Measurements from ENCODE around the gene PCDH9. TPM values are rescaled to one million over a fixed set of nuclear protein-coding genes. Genes with fewer than 3 reads are reported as not detected.

Gene PCDH9
- total RNA-seq, 2 donors from 2014 or later: 0.95 to 1.8 TPM

DNA sequence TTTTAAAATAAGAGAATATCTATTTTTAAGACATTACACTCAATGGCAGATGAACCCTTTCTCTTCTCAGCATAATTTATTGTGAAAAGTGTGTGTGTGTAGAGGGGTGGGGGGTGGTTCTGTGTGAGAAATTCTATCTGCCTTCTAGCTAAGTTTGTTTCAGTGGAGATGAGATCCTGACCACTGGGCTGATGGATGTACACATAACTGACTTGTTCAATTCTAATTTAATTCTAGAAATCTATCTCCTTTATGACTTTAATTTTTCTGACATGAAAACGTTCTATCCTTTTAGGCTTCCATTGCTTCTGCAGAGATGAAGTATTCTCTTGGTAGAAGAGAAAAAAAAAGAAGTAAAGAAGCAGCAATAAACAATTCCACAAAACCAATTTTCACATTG is 891.6 kb downstream of the PCDH9 start:
- Histone ChIP-seq H3K27me3 (ENCODE audit: control insufficient read depth, insufficient read depth, low read length, poor library complexity, severe bottlenecking) (no peaks in the 10 kb centered on the region), H3K4me3 (ENCODE audit: low read length) (no peak overlapping the region), H3K27ac (ENCODE audit: low read depth, low read length) (no peak overlapping the region), H3K4me1 (ENCODE audit: control insufficient read depth, insufficient read depth, low read length) (no peaks in the 10 kb centered on the region), H3K9me3 (ENCODE audit: control insufficient read depth, low read length) (no peaks in the 10 kb centered on the region), H3K36me3 (ENCODE audit: control insufficient read depth, insufficient read depth, low read length) (no peaks in the 10 kb centered on the region), H3K9ac (ENCODE audit: extremely low read depth, low read length, poor library complexity, severe bottlenecking) (no peak overlapping the region)
- DNase-seq: no peak
- H3K27ac Mint-ChIP-seq: no peak overlapping the region
- no peaks in the 10 kb centered on the region for H3K9me3 Mint-ChIP-seq
- no peak overlapping the region for H3K4me3 Mint-ChIP-seq
- 67% methylated on average over 1 of the region's 1 CpG; no CpG with 5 or more reads in 1 of the 2 experiments for WGBS, 2 experiments (ENCODE audit: insufficient coverage in 1 of 2, insufficient read length in 1 of 2)
- TF ChIP-seq, protein P1, sequence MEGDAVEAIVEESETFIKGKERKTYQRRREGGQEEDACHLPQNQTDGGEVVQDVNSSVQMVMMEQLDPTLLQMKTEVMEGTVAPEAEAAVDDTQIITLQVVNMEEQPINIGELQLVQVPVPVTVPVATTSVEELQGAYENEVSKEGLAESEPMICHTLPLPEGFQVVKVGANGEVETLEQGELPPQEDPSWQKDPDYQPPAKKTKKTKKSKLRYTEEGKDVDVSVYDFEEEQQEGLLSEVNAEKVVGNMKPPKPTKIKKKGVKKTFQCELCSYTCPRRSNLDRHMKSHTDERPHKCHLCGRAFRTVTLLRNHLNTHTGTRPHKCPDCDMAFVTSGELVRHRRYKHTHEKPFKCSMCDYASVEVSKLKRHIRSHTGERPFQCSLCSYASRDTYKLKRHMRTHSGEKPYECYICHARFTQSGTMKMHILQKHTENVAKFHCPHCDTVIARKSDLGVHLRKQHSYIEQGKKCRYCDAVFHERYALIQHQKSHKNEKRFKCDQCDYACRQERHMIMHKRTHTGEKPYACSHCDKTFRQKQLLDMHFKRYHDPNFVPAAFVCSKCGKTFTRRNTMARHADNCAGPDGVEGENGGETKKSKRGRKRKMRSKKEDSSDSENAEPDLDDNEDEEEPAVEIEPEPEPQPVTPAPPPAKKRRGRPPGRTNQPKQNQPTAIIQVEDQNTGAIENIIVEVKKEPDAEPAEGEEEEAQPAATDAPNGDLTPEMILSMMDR (conservative IDR thresholded peaks at IDR 0.05): no peak
- peaks cover 10% of the 10 kb centered on the region for H3K4me1 Mint-ChIP-seq
- no peaks in the 10 kb centered on the region for H3K27me3 Mint-ChIP-seq (ENCODE audit: insufficient read depth)
- H3K36me3 Mint-ChIP-seq (ENCODE audit: low read depth): no peaks in the 10 kb centered on the region

GRCh38 chr13:66335626-66336025 is 894.5 kb downstream of the PCDH9 start:
- Mint-ChIP-seq H3K4me3 (no peak overlapping the region), H3K27me3 (ENCODE audit: insufficient read depth) (no peaks in the 10 kb centered on the region), H3K27ac (no peak overlapping the region), H3K9me3 (no peaks in the 10 kb centered on the region), H3K36me3 (ENCODE audit: low read depth) (no peaks in the 10 kb centered on the region), H3K4me1 (peaks cover 9% of the 10 kb centered on the region)
- Histone ChIP-seq H3K9me3 (ENCODE audit: control insufficient read depth, low read length) (no peaks in the 10 kb centered on the region), H3K36me3 (ENCODE audit: control insufficient read depth, insufficient read depth, low read length) (no peaks in the 10 kb centered on the region), H3K9ac (ENCODE audit: extremely low read depth, low read length, poor library complexity, severe bottlenecking) (no peak overlapping the region), H3K4me1 (ENCODE audit: control insufficient read depth, insufficient read depth, low read length) (no peaks in the 10 kb centered on the region), H3K27ac (ENCODE audit: low read depth, low read length) (no peak overlapping the region), H3K27me3 (ENCODE audit: control insufficient read depth, insufficient read depth, low read length, poor library complexity, severe bottlenecking) (no peaks in the 10 kb centered on the region), H3K4me3 (ENCODE audit: low read length) (no peak overlapping the region)
- TF ChIP-seq, protein P1 (conservative IDR thresholded peaks at IDR 0.05): no peak
- 94 to 100% methylated on average over 2 to 4 of the region's 4 CpGs for WGBS, 2 experiments (ENCODE audit: insufficient coverage in 1 of 2, insufficient read length in 1 of 2)
- no peak for DNase-seq

DNA sequence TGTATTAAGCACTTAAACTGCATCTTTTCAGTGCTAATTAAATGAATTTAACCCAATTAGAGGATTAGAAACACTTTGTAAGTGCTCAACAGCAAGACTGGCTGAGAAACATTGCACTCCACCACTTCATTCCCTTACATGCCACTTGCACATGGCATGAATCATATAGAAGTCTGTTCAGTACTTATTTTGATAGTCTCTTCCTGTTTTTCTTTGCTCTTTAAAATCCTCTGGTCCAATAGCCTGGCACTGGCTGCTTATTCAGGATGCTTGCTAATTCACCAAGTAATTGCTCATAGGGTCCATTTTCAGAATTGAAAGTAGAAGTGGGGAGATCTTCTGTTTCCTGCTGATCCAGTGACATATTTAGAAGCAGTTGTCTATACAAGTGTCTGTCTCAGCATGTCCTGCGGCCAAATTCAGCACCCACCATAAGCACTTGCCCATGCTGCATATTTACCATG is 900.1 kb downstream of the PCDH9 start:
- no peak for DNase-seq
- no peak overlapping the region for H3K27ac Mint-ChIP-seq
- 83 to 100% methylated on average over 1 of the region's 1 CpG for WGBS, 2 experiments (ENCODE audit: insufficient coverage in 1 of 2, insufficient read length in 1 of 2)

More for the DNA sequence above, 900.1 kb downstream of the PCDH9 start:
- Histone ChIP-seq H3K4me1 (ENCODE audit: control insufficient read depth, insufficient read depth, low read length) (no peaks in the 10 kb centered on the region), H3K27ac (ENCODE audit: low read depth, low read length) (no peak overlapping the region), H3K9ac (ENCODE audit: extremely low read depth, low read length, poor library complexity, severe bottlenecking) (no peak overlapping the region), H3K27me3 (ENCODE audit: control insufficient read depth, insufficient read depth, low read length, poor library complexity, severe bottlenecking) (no peaks in the 10 kb centered on the region), H3K9me3 (ENCODE audit: control insufficient read depth, low read length) (no peaks in the 10 kb centered on the region), H3K4me3 (ENCODE audit: low read length) (no peak overlapping the region), H3K36me3 (ENCODE audit: control insufficient read depth, insufficient read depth, low read length) (no peaks in the 10 kb centered on the region)
- TF ChIP-seq, protein P1 (conservative IDR thresholded peaks at IDR 0.05): no peak
- H3K4me3 Mint-ChIP-seq: no peak overlapping the region
- no peaks in the 10 kb centered on the region for H3K36me3 Mint-ChIP-seq (ENCODE audit: low read depth)
- peaks cover 6% of the 10 kb centered on the region for H3K4me1 Mint-ChIP-seq
- H3K27me3 Mint-ChIP-seq (ENCODE audit: insufficient read depth): no peaks in the 10 kb centered on the region
- H3K9me3 Mint-ChIP-seq: no peaks in the 10 kb centered on the region
